ENCODE measurements around the gene KPTN.

KPTN gene

DNA sequence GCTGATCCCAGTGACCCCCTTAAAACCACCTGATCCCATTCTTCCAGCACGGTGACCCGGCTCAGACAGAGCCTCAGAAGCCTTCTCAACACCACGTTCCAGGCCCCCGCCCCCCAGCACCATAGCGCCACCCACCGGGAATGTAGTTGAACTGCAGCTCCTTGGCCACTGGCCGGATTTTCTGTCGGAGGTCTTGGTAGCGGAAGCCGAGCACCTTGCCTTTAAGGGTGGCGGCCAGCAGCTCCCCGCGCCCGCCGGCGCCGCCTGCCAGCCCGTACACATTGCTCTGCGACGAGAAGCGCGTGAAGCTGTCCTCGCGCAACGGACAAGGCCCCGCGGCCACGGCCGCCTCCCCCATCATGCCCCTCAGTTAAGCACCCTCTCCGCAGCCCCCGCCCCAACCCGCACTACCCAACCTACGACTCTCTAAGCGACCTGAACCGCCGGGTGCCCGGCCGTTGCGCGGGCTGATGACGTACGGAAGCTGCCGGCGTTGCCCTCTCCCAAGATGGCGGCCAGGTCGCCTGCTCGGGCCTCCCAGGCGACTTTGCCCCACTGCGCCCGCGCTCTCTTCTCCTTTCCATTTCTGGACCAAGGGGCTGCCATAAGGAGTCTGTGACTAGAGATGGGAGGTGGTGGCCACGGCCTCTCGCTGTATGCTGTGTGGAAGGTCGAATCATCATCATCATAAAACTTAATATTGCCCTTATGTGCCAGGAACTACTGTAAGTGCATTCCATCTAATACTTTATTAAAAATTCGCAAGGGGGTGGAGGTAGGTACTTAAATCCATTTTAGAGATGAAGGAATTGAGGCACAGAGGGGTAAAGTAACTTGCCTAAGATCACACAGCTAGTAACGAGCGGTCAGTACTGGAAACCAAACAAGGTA lies at the start of gene KPTN:
Gene KPTN, minus strand, starts transcription at position 420 of the 891 bp plus-strand sequence. Its CDS starts 59 bp downstream, at position 361.
- DNase-seq = peak; percentile 52 to 99 (median 91)

DNA sequence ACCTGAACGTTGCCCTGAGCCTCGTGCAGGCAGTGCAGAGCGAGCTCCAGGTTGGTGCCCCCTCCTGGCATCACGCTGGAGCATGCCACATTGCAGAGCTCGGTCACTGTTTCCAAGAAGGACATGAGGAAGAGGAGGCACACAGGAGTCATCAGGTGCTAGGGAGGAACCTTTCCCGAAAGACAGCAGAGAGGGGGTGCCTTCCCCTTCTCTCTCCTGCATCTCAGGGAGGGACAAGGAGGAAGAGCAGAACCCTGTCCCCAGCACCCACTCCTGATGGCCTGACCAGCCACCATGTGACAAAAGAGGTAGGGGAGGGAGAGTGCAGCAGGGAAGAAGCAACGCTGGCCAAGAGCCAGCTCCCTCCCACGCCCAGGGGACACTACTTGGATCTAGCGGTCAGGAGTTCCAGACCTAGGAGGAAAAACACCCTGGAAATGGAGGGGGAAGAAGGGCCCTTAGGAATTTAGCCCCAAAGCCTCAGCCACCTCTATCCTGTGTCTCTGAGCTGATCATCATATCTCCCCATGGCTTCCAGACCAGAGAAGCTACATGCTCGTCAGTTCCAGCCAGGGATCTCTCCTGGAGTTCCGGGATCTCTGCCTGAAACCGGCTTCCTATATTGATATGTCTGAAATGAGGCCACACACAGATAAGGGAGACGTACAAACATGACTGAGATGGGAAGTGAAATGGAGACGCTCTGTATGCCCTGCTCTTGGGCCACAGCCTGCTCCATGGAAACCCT lies 47.8 kb upstream of the KPTN start:
- no peak for DNase-seq

DNA sequence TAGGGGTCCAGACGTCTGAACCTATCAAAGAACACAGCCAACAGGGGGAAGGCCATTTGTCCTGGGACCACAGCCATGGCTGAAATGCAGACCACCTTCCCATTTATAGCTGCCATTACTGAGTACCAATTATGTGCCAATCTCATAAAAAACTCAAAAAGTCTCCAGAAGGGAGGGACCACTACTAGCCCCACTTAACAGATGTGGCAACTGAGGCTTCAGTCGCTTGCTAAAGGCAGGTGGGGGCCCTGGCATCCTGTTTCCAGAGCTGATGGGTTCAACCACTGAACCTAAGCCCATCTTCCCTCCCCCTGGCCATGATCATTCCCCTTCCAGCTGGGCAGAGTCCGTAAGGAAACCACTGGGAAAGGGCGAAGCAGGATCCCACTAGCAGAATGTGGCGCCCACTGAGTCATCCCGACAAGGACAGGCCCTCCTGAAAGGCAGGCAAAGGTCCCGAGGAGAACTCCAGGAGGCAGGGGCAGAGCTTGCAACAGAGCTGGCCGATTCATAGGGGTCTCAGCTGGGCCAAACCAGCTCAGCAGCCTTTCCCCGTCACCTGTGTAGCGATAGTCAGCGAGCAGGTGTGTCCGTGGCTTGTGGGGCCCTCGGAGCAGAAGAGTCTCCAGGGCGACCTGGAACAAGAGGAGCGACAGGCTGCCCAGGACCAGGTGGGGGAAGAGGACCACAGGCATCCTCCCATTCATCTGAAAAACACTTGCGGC lies 45.2 kb upstream of the KPTN start:
- no peak for DNase-seq

DNA sequence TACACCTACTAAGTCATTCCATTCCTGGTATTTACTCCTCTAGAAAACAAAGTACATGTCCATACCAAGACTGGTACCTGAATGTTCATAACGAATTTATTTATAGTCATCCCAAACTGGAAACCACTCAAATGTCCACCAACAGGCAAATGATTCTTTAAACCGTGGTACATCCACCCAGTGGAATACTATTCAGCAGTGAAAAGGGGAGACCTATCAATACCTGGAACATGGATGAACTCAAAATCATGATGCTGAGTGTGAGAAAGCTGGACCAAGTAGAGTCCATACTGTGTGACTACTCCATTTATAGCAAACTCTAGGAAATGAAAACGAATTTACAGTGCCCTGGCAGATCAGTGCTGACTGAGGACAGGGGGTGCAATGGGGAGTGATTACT lies 42.8 kb upstream of the KPTN start:
- DNase-seq = no peak

DNA sequence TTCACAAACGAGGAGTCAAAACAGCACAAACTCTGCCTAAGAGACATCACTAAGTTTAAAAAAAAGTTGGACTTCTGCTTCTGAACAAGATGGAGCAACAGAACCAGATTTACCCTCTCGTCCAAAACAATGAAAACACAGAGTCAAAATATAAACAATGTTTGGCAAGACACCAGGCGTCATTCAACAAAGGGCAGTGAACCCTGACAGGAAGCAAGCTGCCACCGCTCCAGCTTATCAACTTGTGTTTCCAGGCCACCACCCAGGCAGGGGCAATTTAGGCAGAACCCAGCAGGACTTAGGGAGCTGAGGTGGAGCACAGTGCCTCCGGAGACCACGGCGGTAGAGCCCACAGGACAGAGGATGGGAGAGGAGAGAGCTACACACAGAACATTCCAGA lies 39.5 kb upstream of the KPTN start:
- DNase-seq = no peak

DNA sequence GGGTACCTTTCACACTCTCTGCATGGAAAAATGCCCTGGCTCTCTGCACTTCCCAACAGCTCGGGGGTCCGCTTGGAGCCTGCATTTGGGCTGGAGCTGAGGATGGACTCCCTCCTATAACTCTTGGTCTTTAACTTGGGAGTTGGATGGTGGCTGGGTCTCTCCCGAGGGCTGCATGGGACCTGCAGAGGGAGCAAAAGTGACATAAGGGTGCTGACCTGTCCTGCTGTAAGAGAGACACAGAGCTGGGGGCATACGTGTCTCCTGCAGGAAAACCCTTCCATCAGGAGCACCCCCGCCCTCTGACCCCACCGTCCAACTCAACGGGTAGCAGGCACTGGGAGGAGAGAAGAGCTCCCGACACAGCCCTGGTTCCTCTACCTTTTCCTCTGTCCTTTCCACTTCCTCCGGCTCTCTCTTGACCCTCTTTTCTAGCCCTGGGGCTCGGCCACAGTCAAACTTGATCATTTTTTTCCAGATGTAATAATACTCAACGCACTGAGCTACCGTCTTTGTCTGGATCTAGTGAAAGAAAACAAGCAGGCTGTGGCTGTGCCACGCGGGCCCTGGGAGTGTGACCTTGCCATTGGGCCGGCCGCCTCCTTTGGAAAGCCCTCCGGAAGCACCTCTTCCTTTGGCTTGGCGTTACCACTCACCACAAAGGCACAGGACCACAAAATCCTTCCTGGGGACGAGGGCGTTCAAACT lies 37.6 kb upstream of the KPTN start:
- DNase-seq = no peak

DNA sequence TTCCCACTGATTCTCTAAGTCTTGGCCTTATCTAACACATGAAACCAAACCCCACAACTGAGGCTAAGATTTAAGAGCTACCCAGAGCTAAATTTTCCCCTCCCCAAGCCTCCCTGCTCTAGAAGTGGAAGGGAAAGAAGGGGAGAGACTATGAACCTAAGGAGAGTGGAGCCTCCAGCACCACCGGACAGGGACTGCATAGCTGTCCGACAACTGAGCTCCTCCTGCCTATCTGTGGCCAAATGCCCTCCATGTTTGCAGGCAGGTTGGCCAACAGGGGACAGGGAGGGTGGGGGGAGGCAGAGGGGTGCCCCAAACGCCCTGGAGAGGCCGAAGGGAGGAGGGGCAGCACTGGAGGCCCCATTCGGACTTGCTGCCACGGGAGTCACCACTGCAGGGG lies 36.8 kb upstream of the KPTN start:
- no peak for DNase-seq

DNA sequence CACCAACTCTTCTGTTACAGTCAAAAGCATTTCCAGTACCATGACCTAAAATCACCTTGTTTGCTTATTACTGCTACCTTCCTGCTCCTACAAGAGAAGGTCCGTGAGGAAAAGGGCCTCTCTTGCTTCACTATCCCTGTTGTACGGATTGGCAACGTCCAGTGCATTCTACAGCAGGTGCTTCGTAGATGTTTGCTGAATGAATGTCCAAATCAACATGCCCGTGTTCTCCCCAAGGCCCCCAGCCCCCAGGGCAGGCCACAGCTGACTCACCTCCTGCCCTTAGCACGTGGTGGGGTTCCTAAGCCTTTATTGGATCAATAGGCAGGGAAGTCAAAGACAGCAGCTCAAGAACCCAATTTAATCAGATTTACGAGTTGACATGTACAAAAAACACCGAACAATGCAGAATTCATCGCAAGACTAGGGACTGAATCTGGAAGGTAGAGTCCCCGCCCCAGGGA lies 36.4 kb upstream of the KPTN start:
- DNase-seq = no peak

DNA sequence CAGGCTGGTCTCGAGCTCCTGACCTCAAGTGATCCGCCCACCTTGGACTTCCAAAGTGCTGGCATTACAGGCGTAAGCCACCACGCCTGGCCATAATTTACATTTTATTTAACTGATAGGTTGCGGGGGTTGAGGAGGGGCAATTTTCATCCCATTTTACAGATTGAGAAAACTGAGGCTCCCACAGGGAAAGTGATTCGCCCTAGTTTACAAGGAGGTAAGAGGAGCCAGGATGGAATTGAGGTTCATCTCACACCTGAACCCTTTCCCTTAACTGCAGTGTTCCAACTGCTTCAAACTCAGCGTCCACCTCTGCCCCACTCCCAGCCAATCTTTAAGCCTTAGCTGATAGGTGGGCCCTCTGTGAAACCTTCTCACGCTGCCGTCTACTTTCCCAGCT lies 34.8 kb upstream of the KPTN start:
- no peak for DNase-seq

DNA sequence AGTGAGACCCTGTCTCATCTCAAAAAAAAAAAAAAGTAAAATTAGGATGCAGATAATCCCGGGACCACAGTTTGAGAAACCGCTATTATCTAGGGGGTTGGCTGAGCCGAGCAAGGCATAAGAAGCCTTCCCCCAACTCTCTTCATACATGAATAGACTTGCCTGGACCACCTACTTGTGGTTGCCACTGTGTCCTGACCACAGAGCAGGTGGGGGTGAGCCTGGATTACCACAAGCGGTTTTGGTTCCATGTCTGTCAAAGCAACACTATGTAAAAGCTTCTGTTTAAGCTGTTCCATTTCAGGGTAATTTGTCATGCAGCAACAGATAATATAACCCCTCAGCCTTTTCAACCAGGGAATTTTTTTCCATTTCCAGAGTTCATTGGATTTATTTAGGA lies 34.1 kb upstream of the KPTN start:
- DNase-seq = no peak

DNA sequence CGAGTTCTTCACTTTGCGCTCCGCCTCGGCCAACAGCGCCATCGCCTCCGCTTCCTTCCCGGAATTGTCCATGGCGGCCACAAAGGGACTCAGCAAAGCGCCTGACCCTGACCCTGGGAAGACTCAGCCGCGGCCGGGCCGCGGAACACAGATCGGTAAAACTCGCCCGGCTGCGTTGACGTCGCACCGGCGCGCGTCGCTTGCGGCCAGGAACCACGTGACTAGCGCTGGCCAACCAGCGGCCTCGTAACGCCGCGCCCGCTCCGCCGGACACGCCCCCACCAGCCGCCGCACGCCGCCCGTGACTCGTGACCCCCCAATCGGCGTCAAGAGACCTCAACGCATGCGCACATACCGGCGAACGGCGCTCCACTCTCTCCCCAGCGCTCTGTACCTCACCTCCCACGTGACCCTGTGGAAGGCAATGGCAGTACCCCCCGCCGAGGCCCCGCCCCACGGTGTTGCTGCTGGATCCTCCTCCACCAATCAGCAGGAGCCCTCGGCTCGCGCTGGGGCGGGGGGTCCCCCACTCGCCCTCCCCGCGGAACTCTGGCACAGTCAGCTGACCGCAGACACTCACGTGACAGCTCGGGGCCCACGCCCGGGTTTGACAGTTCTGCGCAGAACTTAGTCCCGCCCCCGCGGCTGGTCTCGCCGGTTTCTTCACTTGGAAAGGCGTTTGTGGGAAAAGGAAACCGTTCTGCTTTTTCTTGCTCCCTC lies 31.0 kb upstream of the KPTN start, which contains the start of gene NAPA:
Gene NAPA, minus strand, starts transcription at position 195 of the 720 bp plus-strand sequence. Its CDS starts 123 bp downstream, at position 72.
- peak; percentile 97 to 100 (median 100) for DNase-seq

DNA sequence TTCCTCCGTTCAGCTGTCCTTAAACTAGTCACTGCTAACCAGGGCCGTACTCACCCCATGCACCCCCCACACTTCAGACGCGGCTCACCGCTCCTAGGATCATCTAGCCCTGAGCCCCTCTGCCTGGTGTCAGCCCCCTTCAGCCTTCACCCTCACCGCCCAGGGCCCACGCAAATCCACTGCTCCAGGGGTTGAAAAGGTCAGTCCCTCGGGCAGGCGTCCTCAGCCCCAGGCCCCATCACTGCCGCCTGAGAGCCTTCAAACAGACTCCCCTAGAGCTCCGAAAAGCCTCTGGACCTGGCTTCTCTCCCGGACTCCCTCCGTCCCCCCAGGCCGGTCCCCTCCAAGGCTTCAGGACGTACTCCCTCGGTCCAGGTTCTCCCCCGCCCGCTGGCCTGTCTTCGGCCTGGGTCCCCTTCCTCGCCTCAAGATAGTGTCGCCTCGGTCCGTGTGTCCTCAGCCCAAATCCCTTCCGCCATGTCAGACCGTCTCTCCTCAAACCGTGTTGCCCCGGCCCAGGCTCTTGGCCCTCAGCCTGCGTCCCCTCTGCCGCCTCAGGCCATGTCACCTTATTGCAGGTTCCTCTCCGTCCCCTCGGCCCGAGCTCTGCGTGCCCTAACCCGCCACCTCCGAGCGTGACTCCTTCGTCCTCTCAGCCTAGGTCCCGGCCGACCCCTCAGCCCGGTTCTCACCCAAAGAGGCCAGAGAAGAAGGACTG lies 30.3 kb upstream of the KPTN start:
- DNase-seq = peak in 1 of 51 donors; percentile 67

DNA sequence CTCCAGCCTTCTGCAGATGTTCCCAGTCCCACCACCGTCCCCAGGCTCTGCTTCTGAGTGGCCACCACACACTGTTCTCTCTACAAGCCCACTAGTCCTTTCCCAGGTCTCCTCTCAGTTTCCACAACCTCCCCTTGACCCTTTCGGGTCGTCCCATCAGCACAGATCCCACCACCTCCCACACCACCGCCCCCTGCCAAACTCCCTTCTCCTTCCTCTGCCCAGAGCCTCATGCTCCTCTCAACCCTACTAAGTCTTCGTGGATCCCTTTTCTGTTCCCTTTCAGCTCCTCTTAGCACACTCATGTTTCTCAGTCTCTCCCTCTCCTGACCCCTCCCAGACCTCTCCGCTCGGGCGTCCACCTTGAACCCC lies 28.9 kb upstream of the KPTN start:
- DNase-seq = no peak

DNA sequence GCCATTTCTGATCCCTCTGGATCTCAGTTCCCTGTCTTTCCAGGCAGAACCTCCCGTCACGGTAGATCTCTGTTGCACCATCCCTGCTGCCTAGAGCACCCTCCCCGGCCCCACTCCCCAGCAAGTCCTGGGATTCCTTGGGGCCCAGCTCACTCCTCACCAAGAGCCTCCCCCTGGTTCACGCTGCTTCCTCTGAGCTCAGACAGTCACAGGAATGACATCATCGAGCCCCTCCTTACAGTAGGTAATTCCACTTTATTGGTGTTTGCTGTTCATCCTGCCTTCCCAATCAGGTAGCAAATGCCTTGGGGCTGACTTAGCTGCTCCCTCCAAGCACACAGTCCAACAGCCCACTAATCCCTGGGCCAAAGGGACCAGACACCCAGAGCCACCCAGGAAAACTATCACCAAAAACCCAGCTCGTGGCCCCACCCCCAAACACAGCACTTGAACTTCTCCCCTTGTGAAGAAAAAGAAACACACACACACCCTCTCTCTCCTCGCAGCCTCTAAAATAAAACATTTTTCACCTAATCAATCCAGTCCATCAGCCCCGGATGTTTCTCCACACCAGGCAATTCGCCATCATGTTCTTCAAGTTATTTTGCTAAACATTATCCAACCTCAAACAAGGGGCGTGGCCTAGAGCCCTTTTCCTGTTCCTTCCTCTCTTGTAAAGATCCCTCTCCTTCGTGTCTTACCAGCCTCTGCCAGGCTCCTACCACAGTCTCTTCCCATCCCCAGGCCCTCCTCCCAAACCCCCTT lies 28.3 kb upstream of the KPTN start:
- DNase-seq = no peak

DNA sequence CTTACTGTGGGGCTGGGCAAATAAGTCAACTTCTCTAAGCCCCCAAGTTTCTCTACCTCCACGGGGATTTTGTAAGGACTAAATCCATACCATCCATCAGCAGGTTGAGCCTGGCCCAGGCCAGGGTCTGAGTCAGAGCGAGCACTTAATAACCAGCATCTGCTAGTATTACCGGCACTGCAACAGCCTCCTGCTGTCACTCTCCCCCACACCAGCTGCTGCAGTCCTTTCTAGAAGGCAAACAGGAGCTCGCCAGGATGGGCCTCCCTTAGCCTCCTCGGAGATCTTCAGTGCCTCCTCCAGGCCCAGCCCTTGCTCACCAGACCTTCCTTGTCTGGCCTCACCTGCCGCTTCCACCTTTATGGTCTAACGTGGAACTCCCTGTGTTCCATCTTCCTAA lies 27.7 kb upstream of the KPTN start:
- no peak for DNase-seq

DNA sequence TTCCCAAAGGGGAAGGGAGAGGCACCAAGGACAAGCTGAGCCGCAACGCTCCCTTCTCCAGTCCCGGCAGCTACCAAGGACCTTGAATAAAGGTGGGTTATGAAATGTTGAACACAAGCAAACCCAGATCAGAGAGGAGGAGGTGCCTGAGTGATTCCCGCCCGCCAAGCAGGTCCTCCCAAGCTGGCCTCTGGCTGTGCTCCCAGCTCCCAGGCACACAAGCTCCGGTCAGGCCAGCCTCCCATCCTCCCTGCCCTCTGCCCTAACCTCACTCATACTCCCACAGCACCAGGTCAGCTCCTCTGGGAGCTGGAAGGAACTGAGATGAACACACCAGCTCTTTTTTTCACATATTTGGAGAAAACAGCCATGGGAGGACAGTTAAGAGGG lies 27.1 kb upstream of the KPTN start:
- DNase-seq = peak in 1 of 51 donors; percentile 13

DNA sequence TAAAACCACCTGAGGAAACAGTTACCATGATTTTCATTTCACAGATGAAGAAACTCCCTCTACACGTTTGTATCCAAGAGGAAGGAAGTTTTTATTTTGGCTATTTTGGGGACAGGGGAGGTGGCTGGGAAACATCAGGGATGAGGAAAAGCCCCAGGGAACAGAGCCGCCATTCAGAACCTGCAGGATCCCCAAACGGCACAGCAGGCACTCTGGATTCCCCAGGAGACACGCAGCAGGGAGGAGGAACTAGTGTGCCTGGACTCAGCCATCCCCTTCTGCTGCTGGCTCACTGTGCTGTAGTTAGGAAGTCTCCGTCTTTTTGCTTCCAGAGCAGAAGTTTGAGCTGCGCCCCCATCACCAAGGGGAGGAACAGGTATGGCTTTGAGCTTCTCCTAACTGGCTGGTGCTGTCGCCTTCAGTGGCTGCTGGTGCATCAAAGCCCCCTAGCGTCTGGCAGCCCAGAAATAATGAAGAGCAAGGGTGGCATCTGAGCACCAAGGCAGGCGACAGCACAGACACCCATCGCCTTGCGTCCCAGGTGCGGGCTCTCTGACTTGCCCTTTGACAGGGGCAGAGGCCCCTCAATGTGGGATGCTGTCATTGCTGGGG lies 26.6 kb upstream of the KPTN start:
- peak in 1 of 51 donors; percentile 36 for DNase-seq

DNA sequence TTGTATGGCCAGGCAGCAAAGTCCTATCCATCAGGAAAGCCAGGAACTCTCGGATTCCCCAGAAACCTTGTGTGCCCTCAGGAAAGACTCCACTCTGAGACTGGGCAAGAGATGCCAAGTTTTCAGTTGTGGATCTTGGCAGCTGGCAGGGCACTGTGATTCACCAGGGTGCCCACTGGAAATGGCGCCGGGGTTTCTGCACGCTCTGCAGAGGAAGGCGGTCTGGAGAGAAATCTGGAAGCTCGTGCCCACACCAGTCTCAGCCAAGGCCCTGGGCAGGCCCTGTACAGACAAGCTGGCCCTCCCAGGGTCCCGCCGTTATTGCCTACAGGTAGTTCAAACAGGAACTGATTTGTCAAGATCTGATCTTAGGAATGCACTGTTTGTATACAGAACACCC lies 26.0 kb upstream of the KPTN start:
- DNase-seq = peak in 26 of 51 donors; percentile 19 to 72 (median 35)

Data from hypothalamus (tissue), 51 donors.